Lower lobe of right lung (tissue), 2 donors: ENCODE data around the gene NNMT. TPM values are rescaled to one million over a fixed set of nuclear protein-coding genes. Genes with fewer than 3 reads are reported as not detected.

Experiments used
- ATAC-seq, 2 donors: fragments of 200-7000 bp; cut with Tn5 transposase; one replicate each; pipeline ENCODE4 v1.9.1; 2020 to 2022; ENCODE audit warnings: mild to moderate bottlenecking in 2 of 2, moderate library complexity in 2 of 2
- DNase-seq: peaks from one replicate; pipeline ENCODE4 v3.0.0-alpha.2; 2020
- H3K27ac ChIP-seq: fragments of 200-600 bp; one replicate; pipeline ENCODE4 v1.8.0; 2022
- H3K27me3 ChIP-seq: fragments of 200-600 bp; one replicate; pipeline ENCODE4 v1.8.0; 2022; ENCODE audit warnings: low read depth
- H3K36me3 ChIP-seq: fragments of 200-600 bp; one replicate; pipeline ENCODE4 v1.8.0; 2022; ENCODE audit warnings: mild to moderate bottlenecking
- H3K4me1 ChIP-seq: fragments of 200-600 bp; one replicate; pipeline ENCODE4 v1.8.0; 2022
- H3K4me3 ChIP-seq: fragments of 200-600 bp; one replicate; pipeline ENCODE4 v1.8.0; 2022; ENCODE audit warnings: mild to moderate bottlenecking
- H3K9me3 ChIP-seq: fragments of 200-600 bp; one replicate; pipeline ENCODE4 v1.8.0; 2022
- CTCF ChIP-seq: fragments of 200-600 bp; IDR thresholded peaks from one replicate; pipeline ENCODE4 v1.8.0; 2022; ENCODE audit warnings: antibody characterized with exemption, mild to moderate bottlenecking
- intact Hi-C: fragments of 100-400 bp; cut with DNase I; formaldehyde crosslinking; loops from one replicate; pipeline ENCODE4 v1.11.0; 2022
- total RNA-seq: library from RNA; stranded (reverse); fragmentation: NEBNext Ultra II Directional; extraction: Animal tissue kit (Norgen Biotek cat#: 25700); gene quantifications from one replicate; pipeline ENCODE4 v1.2.1, GENCODE V29; 2021
- donor health status: DM: no; HTN: yes; CAD: no; lungs with severe emphysema.

Gene NNMT
- total RNA-seq, 1 donor from 2014 or later, result 162 TPM

- peaks cover 7% of the 10 kb centered on the region for H3K4me1 ChIP-seq
- no peak overlapping the region for H3K4me3 ChIP-seq
- no peaks in the 10 kb centered on the region for H3K27me3 ChIP-seq
- ATAC-seq, result no peak
- TF ChIP-seq CTCF, result no peak
- no peak overlapping the region for H3K27ac ChIP-seq
- intact Hi-C loops, result no loop called here
- H3K9me3 ChIP-seq, result no peaks in the 10 kb centered on the region
- DNase-seq, result no peak
- no peaks in the 10 kb centered on the region for H3K36me3 ChIP-seq
Measured at GRCh38 chr11:114343020-114343419, 46.8 kb downstream of the NNMT start.

GRCh38 chr11:114343493-114343892, 47.3 kb downstream of the NNMT start:
- peaks cover 7% of the 10 kb centered on the region for H3K4me1 ChIP-seq
- intact Hi-C loops, result no loop called here
- TF ChIP-seq CTCF, result no peak
- H3K9me3 ChIP-seq, result no peaks in the 10 kb centered on the region
- ATAC-seq (no peak), DNase-seq (no peak)
- H3K27me3 ChIP-seq, result no peaks in the 10 kb centered on the region
- H3K36me3 ChIP-seq, result no peaks in the 10 kb centered on the region
- H3K27ac ChIP-seq, result no peak overlapping the region
- no peak overlapping the region for H3K4me3 ChIP-seq

- no peak for DNase-seq
- Histone ChIP-seq H3K4me3 (no peak overlapping the region), H3K4me1 (peaks cover 7% of the 10 kb centered on the region), H3K9me3 (no peaks in the 10 kb centered on the region), H3K27ac (no peak overlapping the region), H3K27me3 (no peaks in the 10 kb centered on the region), H3K36me3 (no peaks in the 10 kb centered on the region)
- no peak for TF ChIP-seq CTCF
- intact Hi-C loops, result no loop called here
- ATAC-seq, result no peak
Measured at GRCh38 chr11:114344494-114344893, 48.3 kb downstream of the NNMT start.

- ATAC-seq, result no peak
- Histone ChIP-seq H3K9me3 (no peaks in the 10 kb centered on the region), H3K4me1 (peaks cover 3% of the 10 kb centered on the region), H3K27ac (no peak overlapping the region), H3K4me3 (no peak overlapping the region), H3K36me3 (no peaks in the 10 kb centered on the region), H3K27me3 (no peaks in the 10 kb centered on the region)
- intact Hi-C loops, result no loop called here
- TF ChIP-seq CTCF, result no peak
- no peak for DNase-seq
Measured at GRCh38 chr11:114345575-114346222, 49.5 kb downstream of the NNMT start.

- peak overlapping the region; percentile 30 for H3K4me3 ChIP-seq
- no peaks in the 10 kb centered on the region for H3K36me3 ChIP-seq
- intact Hi-C loops, result no loop called here
- H3K27me3 ChIP-seq, result no peaks in the 10 kb centered on the region
- H3K27ac ChIP-seq, result no peak overlapping the region
- DNase-seq (no peak), ATAC-seq (no peak)
- TF ChIP-seq CTCF, result no peak
- H3K9me3 ChIP-seq, result no peaks in the 10 kb centered on the region
- H3K4me1 ChIP-seq, result no peaks in the 10 kb centered on the region
Measured at GRCh38 chr11:114346709-114347141, 50.5 kb downstream of the NNMT start.
